ENCODE measurements around the gene CRYBG3. TPM values are rescaled to one million over a fixed set of nuclear protein-coding genes. Genes with fewer than 3 reads are reported as not detected.

Gene CRYBG3
- total and polyA plus RNA-seq, 4 donors = 1.1 to 9.5 (median 2.5) TPM

- TF ChIP-seq, protein P1, sequence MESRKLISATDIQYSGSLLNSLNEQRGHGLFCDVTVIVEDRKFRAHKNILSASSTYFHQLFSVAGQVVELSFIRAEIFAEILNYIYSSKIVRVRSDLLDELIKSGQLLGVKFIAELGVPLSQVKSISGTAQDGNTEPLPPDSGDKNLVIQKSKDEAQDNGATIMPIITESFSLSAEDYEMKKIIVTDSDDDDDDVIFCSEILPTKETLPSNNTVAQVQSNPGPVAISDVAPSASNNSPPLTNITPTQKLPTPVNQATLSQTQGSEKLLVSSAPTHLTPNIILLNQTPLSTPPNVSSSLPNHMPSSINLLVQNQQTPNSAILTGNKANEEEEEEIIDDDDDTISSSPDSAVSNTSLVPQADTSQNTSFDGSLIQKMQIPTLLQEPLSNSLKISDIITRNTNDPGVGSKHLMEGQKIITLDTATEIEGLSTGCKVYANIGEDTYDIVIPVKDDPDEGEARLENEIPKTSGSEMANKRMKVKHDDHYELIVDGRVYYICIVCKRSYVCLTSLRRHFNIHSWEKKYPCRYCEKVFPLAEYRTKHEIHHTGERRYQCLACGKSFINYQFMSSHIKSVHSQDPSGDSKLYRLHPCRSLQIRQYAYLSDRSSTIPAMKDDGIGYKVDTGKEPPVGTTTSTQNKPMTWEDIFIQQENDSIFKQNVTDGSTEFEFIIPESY (IDR thresholded peaks at IDR 0.05) = no peak
- TF ChIP-seq, protein P2, sequence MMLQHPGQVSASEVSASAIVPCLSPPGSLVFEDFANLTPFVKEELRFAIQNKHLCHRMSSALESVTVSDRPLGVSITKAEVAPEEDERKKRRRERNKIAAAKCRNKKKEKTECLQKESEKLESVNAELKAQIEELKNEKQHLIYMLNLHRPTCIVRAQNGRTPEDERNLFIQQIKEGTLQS (IDR thresholded peaks at IDR 0.05) = no peak
- TF ChIP-seq GABPA (IDR thresholded peaks at IDR 0.05 in 1 of 2, conservative IDR thresholded peaks at IDR 0.05 in 1 of 2) (no peak), MAX (IDR thresholded peaks at IDR 0.05) (no peak), SP1 (IDR thresholded peaks at IDR 0.05) (no peak), FOXA2 (IDR thresholded peaks at IDR 0.05) (no peak), HNF4G (IDR thresholded peaks at IDR 0.05) (no peak), FOXA1 (IDR thresholded peaks at IDR 0.05) (no peak), RXRA (IDR thresholded peaks at IDR 0.05) (no peak), HNF4A (conservative IDR thresholded peaks at IDR 0.05) (no peak), RAD21 (IDR thresholded peaks at IDR 0.05) (no peak), JUND (IDR thresholded peaks at IDR 0.05) (no peak)
Observed at GRCh38 chr3:97825101-97825500, 3.3 kb downstream of the CRYBG3 start (continued).

DNA sequence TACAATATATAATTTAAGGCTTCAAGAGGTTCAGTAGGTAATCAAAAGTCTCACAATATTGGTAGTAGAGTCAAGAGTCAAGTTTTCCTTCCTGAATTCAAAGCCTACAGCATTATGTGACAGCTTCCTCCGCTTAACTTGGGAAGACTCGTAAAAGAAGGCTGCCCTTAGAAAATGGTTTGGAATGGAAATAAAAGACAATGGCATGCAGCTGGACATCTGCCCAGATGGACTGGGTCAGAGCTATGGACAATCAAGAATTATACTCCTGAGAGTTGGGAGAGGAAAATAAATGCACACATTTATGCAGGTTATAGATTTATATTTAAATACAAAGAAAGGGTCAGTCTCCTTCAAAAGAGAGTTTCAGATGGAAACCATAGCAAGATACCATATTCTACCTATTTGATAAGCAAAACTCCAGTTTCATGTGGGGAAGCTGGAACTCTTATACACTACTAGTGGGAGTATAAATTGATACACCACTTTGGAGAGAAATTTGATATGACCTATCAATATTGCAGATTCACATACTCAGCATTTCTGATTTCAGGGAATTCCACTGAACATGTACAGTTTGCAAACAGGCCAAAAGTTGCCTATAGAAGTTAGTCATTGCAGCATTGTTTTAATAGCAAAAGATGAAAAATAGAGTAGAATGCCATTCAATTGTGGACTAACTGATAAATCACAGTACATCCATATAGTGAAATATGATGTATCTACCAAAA is 6.1 kb downstream of the CRYBG3 start:
- H3K9ac ChIP-seq (ENCODE audit: low read depth in 1 of 2, low read length in 2 of 2) = no peak overlapping the region
- H3K27ac ChIP-seq (ENCODE audit: low read depth in 1 of 2, low read length in 2 of 2) = no peak overlapping the region
- H3K9me3 ChIP-seq (ENCODE audit: control insufficient read depth in 4 of 4, low read length in 3 of 4) = no peaks in the 10 kb centered on the region
- peaks cover 0 to 7% (median 2%) of the 10 kb centered on the region in 4 donors for H3K4me1 ChIP-seq (ENCODE audit: control insufficient read depth in 4 of 4, insufficient read depth in 4 of 4, low read length in 3 of 4)
- H3K36me3 ChIP-seq (ENCODE audit: control insufficient read depth in 4 of 4, insufficient read depth in 3 of 4, low read depth in 1 of 4, low read length in 3 of 4) = no peaks in the 10 kb centered on the region
- H3K27me3 ChIP-seq (ENCODE audit: control insufficient read depth in 4 of 4, insufficient read depth in 4 of 4, low read length in 3 of 4) = no peaks in the 10 kb centered on the region
- 88% methylated on average over 2 of the region's 2 CpGs for WGBS
- TF ChIP-seq JUND (IDR thresholded peaks at IDR 0.05) (no peak), MAX (IDR thresholded peaks at IDR 0.05) (no peak), EGR1 (IDR thresholded peaks at IDR 0.05; ENCODE audit: low read depth in 2 of 2) (no peak), FOXA1 (IDR thresholded peaks at IDR 0.05) (no peak)
- DNase-seq (ENCODE audit: low spot score) = no peak
- H3K4me3 ChIP-seq (ENCODE audit: low read depth in 1 of 3, low read length in 3 of 3) = no peak overlapping the region

- Histone ChIP-seq H3K27ac (ENCODE audit: low read depth in 1 of 2, low read length in 2 of 2) (no peak overlapping the region), H3K36me3 (ENCODE audit: control insufficient read depth in 4 of 4, insufficient read depth in 3 of 4, low read depth in 1 of 4, low read length in 3 of 4) (no peaks in the 10 kb centered on the region), H3K27me3 (ENCODE audit: control insufficient read depth in 4 of 4, insufficient read depth in 4 of 4, low read length in 3 of 4) (no peaks in the 10 kb centered on the region), H3K9me3 (ENCODE audit: control insufficient read depth in 4 of 4, low read length in 3 of 4) (no peaks in the 10 kb centered on the region), H3K4me3 (ENCODE audit: low read depth in 1 of 3, low read length in 3 of 3) (no peak overlapping the region), H3K9ac (ENCODE audit: low read depth in 1 of 2, low read length in 2 of 2) (no peak overlapping the region), H3K4me1 (ENCODE audit: control insufficient read depth in 4 of 4, insufficient read depth in 4 of 4, low read length in 3 of 4) (peaks cover 0 to 2% (median 0%) of the 10 kb centered on the region in 4 donors)
- DNase-seq (ENCODE audit: low spot score) = no peak
- WGBS = 83% methylated on average over 2 of the region's 2 CpGs
- TF ChIP-seq JUND (IDR thresholded peaks at IDR 0.05) = no peak
- TF ChIP-seq GABPA (IDR thresholded peaks at IDR 0.05 in 1 of 2, conservative IDR thresholded peaks at IDR 0.05 in 1 of 2) = no peak
- no peak for TF ChIP-seq NR2F2 (IDR thresholded peaks at IDR 0.05)
- TF ChIP-seq RAD21 (IDR thresholded peaks at IDR 0.05) = no peak
- TF ChIP-seq SP1 (IDR thresholded peaks at IDR 0.05) = no peak
- TF ChIP-seq FOXA2 (IDR thresholded peaks at IDR 0.05) = no peak
- TF ChIP-seq, protein P3, sequence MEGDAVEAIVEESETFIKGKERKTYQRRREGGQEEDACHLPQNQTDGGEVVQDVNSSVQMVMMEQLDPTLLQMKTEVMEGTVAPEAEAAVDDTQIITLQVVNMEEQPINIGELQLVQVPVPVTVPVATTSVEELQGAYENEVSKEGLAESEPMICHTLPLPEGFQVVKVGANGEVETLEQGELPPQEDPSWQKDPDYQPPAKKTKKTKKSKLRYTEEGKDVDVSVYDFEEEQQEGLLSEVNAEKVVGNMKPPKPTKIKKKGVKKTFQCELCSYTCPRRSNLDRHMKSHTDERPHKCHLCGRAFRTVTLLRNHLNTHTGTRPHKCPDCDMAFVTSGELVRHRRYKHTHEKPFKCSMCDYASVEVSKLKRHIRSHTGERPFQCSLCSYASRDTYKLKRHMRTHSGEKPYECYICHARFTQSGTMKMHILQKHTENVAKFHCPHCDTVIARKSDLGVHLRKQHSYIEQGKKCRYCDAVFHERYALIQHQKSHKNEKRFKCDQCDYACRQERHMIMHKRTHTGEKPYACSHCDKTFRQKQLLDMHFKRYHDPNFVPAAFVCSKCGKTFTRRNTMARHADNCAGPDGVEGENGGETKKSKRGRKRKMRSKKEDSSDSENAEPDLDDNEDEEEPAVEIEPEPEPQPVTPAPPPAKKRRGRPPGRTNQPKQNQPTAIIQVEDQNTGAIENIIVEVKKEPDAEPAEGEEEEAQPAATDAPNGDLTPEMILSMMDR (IDR thresholded peaks at IDR 0.05; ENCODE audit: low read depth, low read length, missing input control) = no peak
- no peak for TF ChIP-seq EGR1 (IDR thresholded peaks at IDR 0.05; ENCODE audit: low read depth in 2 of 2)
- no peak for TF ChIP-seq YY1 (IDR thresholded peaks at IDR 0.05)
- no peak for TF ChIP-seq TAF1 (conservative IDR thresholded peaks at IDR 0.05)
- no peak for TF ChIP-seq HNF4A (conservative IDR thresholded peaks at IDR 0.05)
Observed at GRCh38 chr3:97829198-97829597, 7.4 kb downstream of the CRYBG3 start.
